ENCODE measurements around the gene GJD3.

The GJD3 gene

DNA sequence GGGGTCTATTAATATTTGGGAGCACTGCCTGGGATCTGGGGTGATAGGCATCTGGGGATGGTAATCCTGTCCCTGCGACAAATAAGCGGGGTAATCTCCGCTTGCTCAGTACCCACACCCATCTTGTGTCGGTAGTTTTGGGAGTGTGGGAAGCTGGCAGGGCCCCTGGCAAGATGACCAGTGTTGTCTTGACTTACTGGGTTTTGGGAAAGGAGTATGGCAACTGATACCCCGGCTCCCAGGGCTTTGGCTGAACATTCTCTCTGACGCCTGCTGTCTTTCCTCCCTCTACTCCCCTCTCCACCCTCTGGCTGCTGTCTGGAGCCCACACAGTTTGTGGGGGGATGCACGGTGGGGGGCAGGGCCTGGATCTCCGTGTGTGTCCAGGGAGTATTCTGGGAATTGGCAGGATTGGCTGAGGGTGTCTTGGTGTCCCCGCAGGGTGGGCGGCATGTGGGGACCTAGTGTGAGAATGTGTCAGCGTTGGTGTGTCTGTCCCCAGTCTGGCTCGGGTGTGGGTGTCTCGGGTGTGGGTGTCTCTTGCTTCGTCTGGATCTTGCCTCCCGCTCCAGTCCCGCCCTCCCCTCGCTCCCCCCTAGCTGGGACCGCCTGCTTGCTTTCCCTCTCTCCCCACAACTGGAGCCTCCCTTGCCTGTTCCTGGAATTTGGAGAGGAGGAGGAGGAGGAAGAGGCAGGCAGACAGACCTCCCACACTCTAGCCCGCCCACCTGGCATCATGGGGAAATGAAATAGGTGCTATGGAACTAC is 43.6 kb downstream of the GJD3 start:
- no peak for DNase-seq

DNA sequence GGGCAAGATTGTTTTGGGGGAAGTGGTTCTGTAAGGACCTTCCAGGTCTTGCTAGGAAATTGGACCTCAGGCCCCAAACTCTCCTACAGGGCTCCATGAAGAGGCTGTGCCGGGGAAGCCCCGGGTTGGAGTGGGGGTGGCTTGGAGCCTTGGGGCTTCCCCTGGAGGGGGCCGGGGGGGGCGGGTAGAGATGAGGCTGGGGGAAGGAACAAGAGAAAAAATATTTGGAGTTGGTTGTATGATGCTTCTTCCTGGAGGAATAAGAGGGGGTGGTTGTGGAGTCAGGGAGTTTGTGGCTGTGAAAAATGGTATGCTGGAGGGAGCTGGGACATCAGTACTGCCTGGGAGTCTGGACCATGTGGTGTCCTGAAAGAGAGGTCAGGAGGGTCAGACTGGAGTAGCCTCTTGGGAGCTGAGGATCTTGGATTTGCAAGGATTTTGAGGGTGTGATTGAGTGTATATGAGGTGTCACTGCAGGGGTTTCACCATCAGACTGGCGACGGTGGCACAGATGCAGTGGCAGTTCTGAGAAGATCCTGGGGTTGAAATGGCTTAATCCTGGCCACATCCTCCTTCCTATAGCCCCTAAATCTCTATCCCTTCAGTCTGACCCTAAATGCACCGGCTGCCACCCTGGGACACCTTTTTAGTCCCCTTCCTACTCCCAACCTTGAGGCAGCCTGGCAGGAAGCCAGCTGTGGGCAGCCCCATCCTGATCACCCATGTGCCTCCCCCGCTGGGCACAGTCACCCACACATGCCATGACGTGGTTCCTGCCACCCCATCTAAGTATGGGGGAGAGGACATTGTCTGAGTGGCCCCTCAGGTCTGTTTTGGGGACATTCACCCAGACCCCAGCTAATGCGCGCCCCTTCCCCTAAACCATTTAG is 44.6 kb downstream of the GJD3 start:
- DNase-seq = peak in 3 of 4 experiments; percentile 24 to 67 (median 65)

DNA sequence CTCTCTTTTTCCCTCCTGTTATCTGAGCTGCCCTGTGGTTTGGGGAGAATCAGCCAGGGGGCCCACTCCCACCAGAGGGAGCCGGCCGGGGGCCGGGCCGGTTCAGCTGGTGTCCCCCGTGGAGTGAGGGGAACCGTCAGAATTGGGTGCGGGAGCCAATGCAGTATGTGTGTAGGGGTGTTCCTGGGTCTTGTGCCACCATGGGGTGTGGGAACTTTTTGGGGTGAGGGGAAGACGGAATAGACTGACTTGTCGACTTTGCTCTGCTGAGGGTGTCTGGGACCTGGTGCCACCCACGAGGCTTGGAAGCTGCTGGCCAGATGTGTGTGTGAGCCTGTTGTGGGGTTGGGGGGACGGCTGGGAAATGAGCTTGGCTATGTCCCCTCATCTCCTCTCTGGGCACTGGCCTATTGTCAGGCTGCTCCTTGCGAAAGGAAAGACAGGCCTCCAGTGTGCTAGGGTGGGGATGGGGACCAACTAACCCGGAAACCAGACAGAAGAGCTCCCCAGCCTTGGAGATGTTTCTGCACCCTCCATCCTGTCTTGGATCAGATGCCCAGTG is 45.6 kb downstream of the GJD3 start:
- no peak for DNase-seq

DNA sequence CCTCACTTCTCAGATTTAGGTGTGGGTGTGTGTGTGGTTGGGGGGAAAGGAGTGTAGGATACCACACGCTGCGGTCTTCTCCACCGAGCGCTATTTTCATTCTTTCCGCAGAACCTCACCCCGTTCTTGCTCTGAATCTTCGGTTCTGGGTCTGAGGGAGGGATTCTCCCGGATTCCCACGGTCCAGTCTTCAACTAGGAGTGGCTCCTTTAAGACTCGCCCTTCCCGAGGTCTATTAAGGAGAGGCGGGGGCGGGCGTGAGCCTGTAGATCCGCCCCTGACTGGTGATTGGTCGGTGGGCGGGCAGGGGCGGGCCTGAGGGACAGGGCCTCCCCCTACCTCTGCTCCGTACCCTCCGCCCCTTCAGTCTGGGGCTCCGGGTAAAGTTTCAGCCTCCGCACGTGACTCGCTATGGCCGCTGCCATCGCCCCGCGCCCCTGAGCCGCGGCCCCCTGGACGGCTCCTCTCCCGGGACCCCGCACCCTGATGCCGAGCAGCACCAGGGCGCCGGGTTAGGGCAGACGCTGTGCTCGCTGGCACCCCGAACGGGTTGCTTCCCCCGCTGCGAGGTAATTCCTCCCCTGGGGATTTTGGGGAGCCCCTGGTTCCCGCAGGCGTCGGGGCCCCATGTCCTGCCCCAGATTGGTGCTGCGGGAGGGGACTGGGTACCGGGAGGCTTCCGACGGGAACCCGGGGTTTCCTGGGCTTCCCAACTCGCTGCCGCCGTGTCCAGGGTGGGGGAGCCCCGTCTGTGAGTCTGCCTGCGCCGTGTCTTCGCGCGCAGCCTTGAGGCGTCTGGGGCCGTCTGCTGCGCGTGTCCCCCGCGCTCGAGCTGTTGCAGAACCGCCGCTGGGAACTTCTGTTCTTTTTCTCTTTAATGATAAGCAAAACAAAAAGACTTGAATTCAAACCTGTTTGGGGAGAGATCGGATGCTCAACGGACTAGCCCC is 46.4 kb downstream of the GJD3 start:
- DNase-seq = peak; percentile 76 to 88 (median 85)

DNA sequence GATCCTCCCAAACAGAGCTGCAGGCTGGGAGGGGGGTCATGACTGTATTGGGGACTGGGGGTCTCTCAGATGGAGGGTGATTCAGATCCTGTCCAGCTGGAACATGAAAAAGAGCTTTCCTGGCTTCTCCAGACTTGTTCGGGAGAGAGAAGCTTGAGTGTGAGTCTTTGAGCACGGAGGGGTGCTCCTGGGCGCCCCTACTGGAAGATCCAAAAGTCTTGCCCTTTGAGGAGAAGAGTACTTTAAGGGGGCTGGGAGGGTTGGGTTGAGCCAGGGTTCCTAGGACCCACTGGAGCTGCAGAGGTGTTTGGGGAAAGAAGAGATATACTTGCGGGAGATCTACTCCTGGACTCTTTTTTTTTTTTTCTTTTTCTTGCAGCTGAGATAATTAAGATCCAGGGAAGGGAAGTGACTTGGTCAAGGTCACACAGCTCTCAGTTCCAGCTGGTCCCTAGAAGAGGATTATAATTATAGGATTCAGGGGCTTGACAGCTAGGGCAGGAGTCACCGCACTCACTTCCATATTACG is 47.1 kb downstream of the GJD3 start:
- DNase-seq = peak in 2 of 4 experiments; percentile 23 to 37

DNA sequence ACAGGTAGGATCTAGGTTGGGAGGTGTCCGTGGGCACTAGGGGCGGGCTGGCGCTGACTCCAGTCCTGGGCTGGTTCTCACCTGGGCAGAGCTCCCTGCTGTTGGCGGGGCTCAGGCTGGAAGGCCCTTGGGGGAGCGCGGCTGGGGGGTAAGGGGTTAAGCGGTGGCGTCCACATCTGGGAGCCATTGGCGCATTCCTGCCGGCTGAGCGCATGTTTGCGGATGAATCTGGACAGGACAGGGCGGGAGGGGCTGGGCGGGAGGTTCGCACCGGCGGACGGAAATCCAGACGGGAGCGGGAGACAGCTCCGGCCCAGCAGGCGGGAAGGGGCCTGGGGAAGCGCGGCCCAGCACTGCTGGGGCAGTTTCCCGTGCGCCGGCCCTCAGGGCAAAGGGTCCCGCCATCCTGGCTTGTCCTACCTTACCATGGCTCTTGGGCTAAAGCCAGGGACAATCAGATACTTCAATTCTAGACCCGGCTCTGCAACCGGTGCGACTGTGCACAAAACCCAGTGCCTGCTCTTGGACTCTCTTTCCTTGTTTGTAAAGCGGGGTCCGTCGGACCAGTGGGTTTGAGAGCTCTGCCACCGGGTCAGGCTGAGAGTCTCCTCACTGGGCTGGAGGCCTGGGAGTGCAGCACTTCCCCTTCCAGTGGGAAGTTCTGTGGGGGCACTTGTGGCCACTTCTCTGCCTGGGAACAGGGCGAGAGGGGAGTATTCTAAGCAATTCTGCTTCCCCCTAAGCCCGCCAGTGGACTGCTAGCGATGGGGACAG is 47.8 kb downstream of the GJD3 start:
- no peak for DNase-seq

DNA sequence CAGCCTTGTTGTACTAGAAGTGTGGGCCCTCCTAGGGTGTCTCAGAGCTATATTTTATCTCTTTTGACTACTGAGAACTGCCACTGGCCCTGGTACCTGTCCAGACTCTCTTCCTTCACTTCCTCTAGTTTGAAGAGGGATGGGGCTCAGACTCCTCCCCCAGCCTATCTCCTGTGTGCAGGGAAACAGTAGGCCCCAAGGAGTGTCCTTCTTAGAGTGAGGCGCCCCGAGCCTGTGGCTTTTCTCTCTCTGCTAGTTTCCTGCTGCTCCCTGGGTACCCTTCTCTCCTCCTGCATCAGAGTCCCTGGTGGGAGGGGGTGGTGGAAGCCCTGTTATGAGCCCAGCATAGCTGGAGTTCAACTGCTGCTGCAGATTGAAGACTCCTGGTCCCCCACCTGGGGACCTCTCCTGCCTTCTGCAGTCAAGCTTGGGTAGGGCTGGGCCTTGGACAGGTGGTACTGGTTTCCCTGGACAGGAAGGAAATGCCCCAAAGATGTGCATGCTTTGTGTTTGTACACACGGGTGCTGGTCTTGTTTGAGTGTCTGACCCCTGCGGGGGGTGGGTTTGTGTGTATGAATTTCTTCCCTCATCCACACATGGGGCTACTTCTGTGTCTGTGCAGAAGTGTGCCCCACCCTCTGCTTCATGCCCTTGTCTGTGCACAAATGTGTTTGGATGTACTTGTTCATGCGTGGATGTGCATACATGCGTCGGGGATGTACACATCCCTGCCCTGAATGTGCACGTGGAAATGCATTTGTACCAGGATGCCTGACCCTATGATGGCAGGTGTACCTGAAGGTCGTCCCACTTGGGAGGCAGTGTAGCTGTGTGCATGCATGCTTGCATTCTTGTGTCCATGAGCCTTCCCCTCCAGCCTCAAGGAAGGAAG is 48.6 kb downstream of the GJD3 start:
- no peak for DNase-seq

DNA sequence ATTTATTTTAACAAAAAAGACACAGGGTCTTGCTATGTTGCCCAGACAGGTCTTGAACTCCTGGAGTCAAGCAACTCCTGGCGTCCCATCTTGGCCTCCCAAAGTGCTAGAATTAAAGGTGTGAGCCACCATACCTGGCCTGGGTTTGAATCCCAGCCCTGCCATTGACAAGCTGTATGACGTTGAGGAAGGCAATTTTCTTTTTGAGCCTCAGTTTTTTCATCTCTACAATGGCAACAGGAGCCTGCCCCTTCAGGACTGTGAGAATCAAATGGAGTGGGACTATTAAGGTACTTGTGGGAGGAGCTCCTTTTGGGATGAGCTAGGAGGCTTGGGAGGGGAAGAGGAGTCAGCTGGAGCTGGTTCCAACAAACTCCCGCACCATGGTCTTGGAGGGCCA is 49.3 kb downstream of the GJD3 start:
- no peak for DNase-seq

DNA sequence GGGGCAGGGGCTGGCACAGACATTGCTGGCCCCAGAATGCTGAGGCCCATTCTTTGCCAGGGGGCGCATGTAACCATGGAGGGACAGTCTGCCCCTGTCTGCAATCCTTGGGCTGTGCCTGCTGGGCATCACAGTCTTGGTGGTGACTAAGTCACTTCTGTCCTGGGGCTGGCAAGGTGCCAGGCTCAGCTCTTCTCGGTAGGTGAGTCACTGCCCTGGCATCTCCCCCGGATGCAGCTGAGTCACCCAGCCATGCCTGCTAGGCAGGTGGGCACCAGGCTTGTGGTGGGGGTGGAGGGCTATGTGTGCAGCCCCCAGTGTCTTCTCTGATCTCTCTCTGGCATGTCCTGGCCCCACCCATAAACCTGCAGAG is 50.0 kb downstream of the GJD3 start:
- peak; percentile 64 to 88 (median 76) for DNase-seq

DNA sequence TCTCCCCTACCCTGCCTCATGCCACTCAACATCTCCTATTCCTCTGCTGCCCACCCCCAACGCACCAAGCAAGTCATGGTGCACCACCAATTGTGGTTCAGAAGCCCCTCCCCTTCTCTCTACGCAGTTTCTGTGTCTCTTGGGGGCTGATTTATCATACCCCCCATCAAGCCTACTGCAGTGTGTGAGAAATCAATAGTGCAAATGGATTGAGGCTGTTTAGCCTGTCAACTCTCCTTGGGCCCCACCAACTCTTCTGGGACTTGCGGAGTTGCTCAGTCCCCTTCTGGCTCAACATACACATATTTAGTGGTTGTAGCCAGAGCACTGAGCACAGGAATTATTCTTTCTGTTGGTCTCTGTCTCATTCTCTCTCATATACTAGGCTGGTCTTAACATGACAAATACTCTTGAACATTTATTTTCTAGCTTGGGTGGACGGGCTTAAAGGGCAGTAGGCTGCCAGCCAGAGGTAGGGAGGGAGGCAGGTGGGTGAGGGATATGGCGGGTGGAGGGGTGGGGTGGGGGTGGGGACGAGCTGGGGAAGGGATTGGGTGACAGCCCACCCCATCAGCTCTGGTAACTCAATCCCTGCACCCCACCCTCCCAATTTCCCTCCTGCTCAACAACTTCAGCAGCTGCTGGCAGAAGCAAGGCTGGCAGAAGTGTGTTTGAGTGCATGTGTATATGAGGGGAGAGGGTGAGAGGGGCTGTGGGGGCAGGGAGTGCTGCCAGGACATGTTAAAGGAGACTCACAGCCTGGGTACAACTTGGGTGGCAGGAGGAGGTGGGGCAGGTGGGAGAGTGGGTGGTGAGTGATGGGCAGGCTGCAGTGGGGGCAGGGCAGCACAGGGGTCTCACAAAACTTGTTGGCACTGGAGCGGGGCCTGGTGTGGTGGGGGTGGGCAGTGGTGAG is 50.6 kb downstream of the GJD3 start:
- DNase-seq = no peak

Data from activated CD4-positive, CD25-positive, alpha-beta regulatory T cell (primary cell).